GM23338 (cell line): ENCODE results near the gene STX1A. TPM values are rescaled to one million over a fixed set of nuclear protein-coding genes. Genes with fewer than 3 reads are reported as not detected.

ENCODE experiments used
- ATAC-seq: fragments of 200-7000 bp; cut with Tn5 transposase; 3 replicates; pipeline ENCODE4 v1.9.1; 2020
- DNase-seq: peaks from one replicate; pipeline ENCODE4 v3.0.0-alpha.2; 2015; ENCODE audit warnings: low spot score
- H2AFZ ChIP-seq: fragments of 200-600 bp; sonication (generic); 2 replicates; pipeline ENCODE4 v1.8.0; 2016; ENCODE audit warnings: antibody characterized with exemption, mild to moderate bottlenecking, moderate library complexity
- H3F3A ChIP-seq: fragments of 200-600 bp; sonication (generic); replicated peaks from 2 replicates; pipeline ENCODE4 v1.8.0; 2017; ENCODE audit warnings: antibody characterized with exemption, mixed run types, low read depth
- H3K27ac ChIP-seq: fragments of 200-600 bp; sonication (generic); 2 replicates; pipeline ENCODE4 v1.6.1; 2016; ENCODE audit warnings: low read depth
- H3K27me3 ChIP-seq: fragments of 200-600 bp; sonication (generic); 2 replicates; pipeline ENCODE4 v1.8.0; 2016; ENCODE audit warnings: mild to moderate bottlenecking, mixed run types, moderate library complexity; ENCODE audit not compliant: insufficient read depth
- H3K36me3 ChIP-seq: fragments of 200-600 bp; sonication (generic); 2 replicates; pipeline ENCODE4 v1.8.0; 2016; ENCODE audit warnings: mild to moderate bottlenecking; ENCODE audit not compliant: insufficient read depth
- H3K4me1 ChIP-seq: fragments of 200-600 bp; sonication (generic); 2 replicates; pipeline ENCODE4 v1.8.0; 2016; ENCODE audit warnings: mild to moderate bottlenecking, moderate library complexity; ENCODE audit not compliant: insufficient read depth
- H3K4me2 ChIP-seq: fragments of 200-600 bp; sonication (generic); 2 replicates; pipeline ENCODE4 v1.7.1; 2017; ENCODE audit warnings: mixed run types
- H3K4me3 ChIP-seq: fragments of 200-600 bp; sonication (generic); 2 replicates; pipeline ENCODE4 v1.6.1; 2016; ENCODE audit warnings: mixed run types
- H3K79me2 ChIP-seq: fragments of 200-600 bp; sonication (generic); replicated peaks from 2 replicates; pipeline ENCODE4 v1.8.0; 2017; ENCODE audit warnings: mild to moderate bottlenecking; ENCODE audit not compliant: insufficient read depth
- H3K9me2 ChIP-seq: fragments of 200-600 bp; sonication (generic); 2 replicates; pipeline ENCODE4 v1.8.0; 2017; ENCODE audit not compliant: insufficient read depth
- H4K20me1 ChIP-seq: fragments of 200-600 bp; sonication (generic); replicated peaks from 2 replicates; pipeline ENCODE4 v1.8.0; 2017; ENCODE audit warnings: mild to moderate bottlenecking; ENCODE audit not compliant: insufficient read depth
- H3K27ac Mint-ChIP-seq: 2 replicates; pipeline ENCODE4 v1.8.0; 2020; ENCODE audit warnings: inconsistent platforms, mild to moderate bottlenecking, moderate library complexity, mixed read lengths
- H3K27me3 Mint-ChIP-seq: 3 replicates; pipeline ENCODE4 v1.8.0; 2022; ENCODE audit warnings: low read depth, mild to moderate bottlenecking, moderate library complexity, mixed read lengths, inconsistent platforms; ENCODE audit not compliant: insufficient read depth, poor library complexity
- H3K36me3 Mint-ChIP-seq: 3 replicates; pipeline ENCODE4 v1.8.0; 2021; ENCODE audit warnings: low read depth, mild to moderate bottlenecking, inconsistent platforms, moderate library complexity, mixed read lengths
- H3K4me1 Mint-ChIP-seq: 3 replicates; pipeline ENCODE4 v1.8.0; 2020; ENCODE audit warnings: mild to moderate bottlenecking, inconsistent platforms, mixed read lengths
- H3K4me3 Mint-ChIP-seq: 3 replicates; pipeline ENCODE4 v1.8.0; 2021; ENCODE audit warnings: moderate library complexity, mild to moderate bottlenecking, inconsistent platforms, mixed read lengths
- H3K9me3 Mint-ChIP-seq: 3 replicates; pipeline ENCODE4 v1.8.0; 2020; ENCODE audit warnings: moderate library complexity, mild to moderate bottlenecking, inconsistent platforms, mixed read lengths
- EZH2 ChIP-seq: fragments of 200-600 bp; sonication (generic); IDR thresholded peaks from one replicate; pipeline ENCODE4 v1.8.0; 2017; ENCODE audit warnings: antibody characterized with exemption, mild to moderate bottlenecking, low read depth; ENCODE audit not compliant: unreplicated experiment
- EZH2phosphoT487 ChIP-seq: fragments of 200-600 bp; sonication (generic); IDR thresholded peaks from one replicate; pipeline ENCODE4 v1.8.1; 2018; ENCODE audit warnings: antibody characterized with exemption; ENCODE audit not compliant: unreplicated experiment
- JUNB ChIP-seq: IDR thresholded peaks from one replicate; pipeline ENCODE4 v1.6.1; 2016; ENCODE audit warnings: antibody characterized with exemption; ENCODE audit not compliant: unreplicated experiment
- NANOG ChIP-seq: IDR thresholded peaks from 2 replicates; pipeline ENCODE4 v1.6.1; 2016; ENCODE audit warnings: antibody characterized with exemption, borderline replicate concordance
- POLR2AphosphoS5 ChIP-seq: IDR thresholded peaks from 2 replicates; pipeline ENCODE4 v1.6.1; 2016; ENCODE audit warnings: antibody characterized with exemption, low read depth
- STAT1 ChIP-seq: IDR thresholded peaks from one replicate; pipeline ENCODE4 v1.6.1; 2016; ENCODE audit warnings: antibody characterized with exemption; ENCODE audit not compliant: unreplicated experiment
- ZNF114 ChIP-seq: fragments of 250-450 bp; sonication (Bioruptor Pico); IDR thresholded peaks from 2 replicates; pipeline ENCODE4 v1.5.0; 2020; ENCODE audit warnings: mild to moderate bottlenecking, moderate library complexity
- ZNF331 ChIP-seq: fragments of 250-450 bp; sonication (Bioruptor Pico); IDR thresholded peaks from 2 replicates; pipeline ENCODE4 v1.5.0; 2020; ENCODE audit warnings: low read depth, mild to moderate bottlenecking, moderate library complexity
- polyA plus RNA-seq: library from polyadenylated mRNA; unstranded; fragments of >200 nt; fragmentation: Nextera tagmentation; extraction: Ambion mirVana; gene quantifications from 2 replicates; pipeline ENCODE4 v1.2.1, GENCODE V29; 2016
- total RNA-seq: library from RNA; depleted of rRNA; stranded (reverse); fragments of >200 nt; shearing (Covaris generic); gene quantifications from 2 replicates; pipeline ENCODE4 v1.2.3, GENCODE V29; 2014
- TF ChIP-seq, protein P1 (sequence below): IDR thresholded peaks from 2 replicates; pipeline ENCODE4 v1.6.1; 2016; ENCODE audit warnings: antibody characterized with exemption
- TF ChIP-seq, protein P2 (sequence below): fragments of 250-450 bp; sonication (Bioruptor Pico); IDR thresholded peaks from 2 replicates; pipeline ENCODE4 v1.5.0; 2020; ENCODE audit warnings: mild to moderate bottlenecking, moderate library complexity
- TF ChIP-seq, protein P3 (sequence below), 2 experiments: fragments of 200-600 bp in 1 of 2; sonication (generic) in 1 of 2; conservative IDR thresholded peaks; 2 replicates each; pipeline versions ENCODE4 v1.5.1 to v1.6.1; 2016 to 2017; ENCODE audit warnings: antibody characterized with exemption in 2 of 2, low read depth in 2 of 2, mild to moderate bottlenecking in 2 of 2, moderate library complexity in 1 of 2
- TF ChIP-seq, protein P4 (sequence below): IDR thresholded peaks from one replicate; pipeline ENCODE4 v1.6.1; 2018; ENCODE audit warnings: antibody characterized with exemption; ENCODE audit not compliant: unreplicated experiment

Gene STX1A
- total and polyA plus RNA-seq, 2 experiments from 2014 or later, result 9.1 to 19.8 TPM

DNA sequence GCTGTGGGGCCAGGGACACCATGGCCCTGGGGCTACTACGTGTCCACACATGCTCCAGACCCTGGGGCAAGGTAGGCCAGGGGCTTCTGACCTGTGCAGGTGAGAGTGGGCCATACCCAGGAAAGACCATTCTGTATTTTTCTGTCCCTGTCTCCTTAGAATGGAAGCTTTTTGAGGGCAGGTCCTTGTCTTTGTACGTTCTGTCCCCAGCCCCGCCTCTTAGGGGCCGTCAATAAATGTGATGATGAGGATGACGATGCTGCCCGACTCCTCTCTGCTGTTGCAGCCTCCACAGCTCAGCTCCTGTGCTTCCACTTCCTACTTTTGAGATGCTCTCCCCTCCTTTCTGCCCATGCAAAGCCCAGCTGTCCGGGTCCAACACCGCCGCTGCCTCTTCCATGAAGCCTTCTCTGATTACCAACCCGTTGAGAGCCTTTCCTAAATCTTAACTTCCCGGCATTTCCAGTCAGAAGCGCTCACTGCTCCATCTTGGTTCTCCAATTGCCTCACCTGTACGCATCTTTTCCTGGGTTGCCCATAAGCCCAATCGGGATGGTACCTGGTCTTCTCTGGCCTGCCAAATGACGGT is 47.5 kb downstream of the STX1A start:
- H3K36me3 ChIP-seq, result no peaks in the 10 kb centered on the region
- H3K4me2 ChIP-seq, result no peak overlapping the region
- peaks cover 17% of the 10 kb centered on the region; the same call in 2 of the 3 replicates for H3K4me1 Mint-ChIP-seq
- ATAC-seq, result no peak
- H4K20me1 ChIP-seq, result no peaks in the 10 kb centered on the region; the same call in 1 of the 2 replicates
- H3K27ac ChIP-seq, result no peak overlapping the region
- peaks cover 9% of the 10 kb centered on the region for H3K27me3 ChIP-seq
- DNase-seq, result no peak
- H3K4me3 Mint-ChIP-seq, result no peak overlapping the region
- no peaks in the 10 kb centered on the region for H3K9me2 ChIP-seq
- peaks cover 16% of the 10 kb centered on the region for H3K27me3 Mint-ChIP-seq
- H3F3A ChIP-seq, result 0 out of 2 replicates have a peak, but pooled peaks cover 2% of the 10 kb centered on the region
- H3K79me2 ChIP-seq, result no peaks in the 10 kb centered on the region
- H2AFZ ChIP-seq, result no peak overlapping the region
- H3K4me1 ChIP-seq, result peaks cover 19% of the 10 kb centered on the region; the same call in 1 of the 2 replicates
- no peak overlapping the region for H3K27ac Mint-ChIP-seq
- peaks cover 3% of the 10 kb centered on the region; the same call in 1 of the 3 replicates for H3K36me3 Mint-ChIP-seq
- H3K4me3 ChIP-seq, result no peak overlapping the region
- TF ChIP-seq, protein P1, sequence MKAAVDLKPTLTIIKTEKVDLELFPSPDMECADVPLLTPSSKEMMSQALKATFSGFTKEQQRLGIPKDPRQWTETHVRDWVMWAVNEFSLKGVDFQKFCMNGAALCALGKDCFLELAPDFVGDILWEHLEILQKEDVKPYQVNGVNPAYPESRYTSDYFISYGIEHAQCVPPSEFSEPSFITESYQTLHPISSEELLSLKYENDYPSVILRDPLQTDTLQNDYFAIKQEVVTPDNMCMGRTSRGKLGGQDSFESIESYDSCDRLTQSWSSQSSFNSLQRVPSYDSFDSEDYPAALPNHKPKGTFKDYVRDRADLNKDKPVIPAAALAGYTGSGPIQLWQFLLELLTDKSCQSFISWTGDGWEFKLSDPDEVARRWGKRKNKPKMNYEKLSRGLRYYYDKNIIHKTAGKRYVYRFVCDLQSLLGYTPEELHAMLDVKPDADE, result no peak
- TF ChIP-seq, protein P2, sequence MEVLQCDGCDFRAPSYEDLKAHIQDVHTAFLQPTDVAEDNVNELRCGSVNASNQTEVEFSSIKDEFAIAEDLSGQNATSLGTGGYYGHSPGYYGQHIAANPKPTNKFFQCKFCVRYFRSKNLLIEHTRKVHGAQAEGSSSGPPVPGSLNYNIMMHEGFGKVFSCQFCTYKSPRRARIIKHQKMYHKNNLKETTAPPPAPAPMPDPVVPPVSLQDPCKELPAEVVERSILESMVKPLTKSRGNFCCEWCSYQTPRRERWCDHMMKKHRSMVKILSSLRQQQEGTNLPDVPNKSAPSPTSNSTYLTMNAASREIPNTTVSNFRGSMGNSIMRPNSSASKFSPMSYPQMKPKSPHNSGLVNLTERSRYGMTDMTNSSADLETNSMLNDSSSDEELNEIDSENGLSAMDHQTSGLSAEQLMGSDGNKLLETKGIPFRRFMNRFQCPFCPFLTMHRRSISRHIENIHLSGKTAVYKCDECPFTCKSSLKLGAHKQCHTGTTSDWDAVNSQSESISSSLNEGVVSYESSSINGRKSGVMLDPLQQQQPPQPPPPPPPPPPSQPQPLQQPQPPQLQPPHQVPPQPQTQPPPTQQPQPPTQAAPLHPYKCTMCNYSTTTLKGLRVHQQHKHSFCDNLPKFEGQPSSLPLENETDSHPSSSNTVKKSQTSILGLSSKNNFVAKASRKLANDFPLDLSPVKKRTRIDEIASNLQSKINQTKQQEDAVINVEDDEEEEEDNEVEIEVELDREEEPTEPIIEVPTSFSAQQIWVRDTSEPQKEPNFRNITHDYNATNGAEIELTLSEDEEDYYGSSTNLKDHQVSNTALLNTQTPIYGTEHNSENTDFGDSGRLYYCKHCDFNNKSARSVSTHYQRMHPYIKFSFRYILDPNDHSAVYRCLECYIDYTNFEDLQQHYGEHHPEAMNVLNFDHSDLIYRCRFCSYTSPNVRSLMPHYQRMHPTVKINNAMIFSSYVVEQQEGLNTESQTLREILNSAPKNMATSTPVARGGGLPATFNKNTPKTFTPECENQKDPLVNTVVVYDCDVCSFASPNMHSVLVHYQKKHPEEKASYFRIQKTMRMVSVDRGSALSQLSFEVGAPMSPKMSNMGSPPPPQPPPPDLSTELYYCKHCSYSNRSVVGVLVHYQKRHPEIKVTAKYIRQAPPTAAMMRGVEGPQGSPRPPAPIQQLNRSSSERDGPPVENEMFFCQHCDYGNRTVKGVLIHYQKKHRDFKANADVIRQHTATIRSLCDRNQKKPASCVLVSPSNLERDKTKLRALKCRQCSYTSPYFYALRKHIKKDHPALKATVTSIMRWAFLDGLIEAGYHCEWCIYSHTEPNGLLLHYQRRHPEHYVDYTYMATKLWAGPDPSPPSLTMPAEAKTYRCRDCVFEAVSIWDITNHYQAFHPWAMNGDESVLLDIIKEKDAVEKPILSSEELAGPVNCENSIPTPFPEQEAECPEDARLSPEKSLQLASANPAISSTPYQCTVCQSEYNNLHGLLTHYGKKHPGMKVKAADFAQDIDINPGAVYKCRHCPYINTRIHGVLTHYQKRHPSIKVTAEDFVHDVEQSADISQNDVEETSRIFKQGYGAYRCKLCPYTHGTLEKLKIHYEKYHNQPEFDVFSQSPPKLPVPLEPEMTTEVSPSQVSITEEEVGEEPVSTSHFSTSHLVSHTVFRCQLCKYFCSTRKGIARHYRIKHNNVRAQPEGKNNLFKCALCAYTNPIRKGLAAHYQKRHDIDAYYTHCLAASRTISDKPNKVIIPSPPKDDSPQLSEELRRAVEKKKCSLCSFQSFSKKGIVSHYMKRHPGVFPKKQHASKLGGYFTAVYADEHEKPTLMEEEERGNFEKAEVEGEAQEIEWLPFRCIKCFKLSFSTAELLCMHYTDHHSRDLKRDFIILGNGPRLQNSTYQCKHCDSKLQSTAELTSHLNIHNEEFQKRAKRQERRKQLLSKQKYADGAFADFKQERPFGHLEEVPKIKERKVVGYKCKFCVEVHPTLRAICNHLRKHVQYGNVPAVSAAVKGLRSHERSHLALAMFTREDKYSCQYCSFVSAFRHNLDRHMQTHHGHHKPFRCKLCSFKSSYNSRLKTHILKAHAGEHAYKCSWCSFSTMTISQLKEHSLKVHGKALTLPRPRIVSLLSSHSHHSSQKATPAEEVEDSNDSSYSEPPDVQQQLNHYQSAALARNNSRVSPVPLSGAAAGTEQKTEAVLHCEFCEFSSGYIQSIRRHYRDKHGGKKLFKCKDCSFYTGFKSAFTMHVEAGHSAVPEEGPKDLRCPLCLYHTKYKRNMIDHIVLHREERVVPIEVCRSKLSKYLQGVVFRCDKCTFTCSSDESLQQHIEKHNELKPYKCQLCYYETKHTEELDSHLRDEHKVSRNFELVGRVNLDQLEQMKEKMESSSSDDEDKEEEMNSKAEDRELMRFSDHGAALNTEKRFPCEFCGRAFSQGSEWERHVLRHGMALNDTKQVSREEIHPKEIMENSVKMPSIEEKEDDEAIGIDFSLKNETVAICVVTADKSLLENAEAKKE (CRISPR knock-in tag), result no peak
- TF ChIP-seq JUNB (no peak), POLR2AphosphoS5 (no peak), EZH2 (no peak), ZNF331 (CRISPR knock-in tag) (no peak), EZH2phosphoT487 (no peak), NANOG (no peak), STAT1 (no peak), ZNF114 (CRISPR knock-in tag) (no peak)
- TF ChIP-seq, protein P3, sequence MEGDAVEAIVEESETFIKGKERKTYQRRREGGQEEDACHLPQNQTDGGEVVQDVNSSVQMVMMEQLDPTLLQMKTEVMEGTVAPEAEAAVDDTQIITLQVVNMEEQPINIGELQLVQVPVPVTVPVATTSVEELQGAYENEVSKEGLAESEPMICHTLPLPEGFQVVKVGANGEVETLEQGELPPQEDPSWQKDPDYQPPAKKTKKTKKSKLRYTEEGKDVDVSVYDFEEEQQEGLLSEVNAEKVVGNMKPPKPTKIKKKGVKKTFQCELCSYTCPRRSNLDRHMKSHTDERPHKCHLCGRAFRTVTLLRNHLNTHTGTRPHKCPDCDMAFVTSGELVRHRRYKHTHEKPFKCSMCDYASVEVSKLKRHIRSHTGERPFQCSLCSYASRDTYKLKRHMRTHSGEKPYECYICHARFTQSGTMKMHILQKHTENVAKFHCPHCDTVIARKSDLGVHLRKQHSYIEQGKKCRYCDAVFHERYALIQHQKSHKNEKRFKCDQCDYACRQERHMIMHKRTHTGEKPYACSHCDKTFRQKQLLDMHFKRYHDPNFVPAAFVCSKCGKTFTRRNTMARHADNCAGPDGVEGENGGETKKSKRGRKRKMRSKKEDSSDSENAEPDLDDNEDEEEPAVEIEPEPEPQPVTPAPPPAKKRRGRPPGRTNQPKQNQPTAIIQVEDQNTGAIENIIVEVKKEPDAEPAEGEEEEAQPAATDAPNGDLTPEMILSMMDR (conservative IDR thresholded peaks at IDR 0.05; ENCODE audit: low read depth in 2 of 2), result no peak
- TF ChIP-seq, protein P4, sequence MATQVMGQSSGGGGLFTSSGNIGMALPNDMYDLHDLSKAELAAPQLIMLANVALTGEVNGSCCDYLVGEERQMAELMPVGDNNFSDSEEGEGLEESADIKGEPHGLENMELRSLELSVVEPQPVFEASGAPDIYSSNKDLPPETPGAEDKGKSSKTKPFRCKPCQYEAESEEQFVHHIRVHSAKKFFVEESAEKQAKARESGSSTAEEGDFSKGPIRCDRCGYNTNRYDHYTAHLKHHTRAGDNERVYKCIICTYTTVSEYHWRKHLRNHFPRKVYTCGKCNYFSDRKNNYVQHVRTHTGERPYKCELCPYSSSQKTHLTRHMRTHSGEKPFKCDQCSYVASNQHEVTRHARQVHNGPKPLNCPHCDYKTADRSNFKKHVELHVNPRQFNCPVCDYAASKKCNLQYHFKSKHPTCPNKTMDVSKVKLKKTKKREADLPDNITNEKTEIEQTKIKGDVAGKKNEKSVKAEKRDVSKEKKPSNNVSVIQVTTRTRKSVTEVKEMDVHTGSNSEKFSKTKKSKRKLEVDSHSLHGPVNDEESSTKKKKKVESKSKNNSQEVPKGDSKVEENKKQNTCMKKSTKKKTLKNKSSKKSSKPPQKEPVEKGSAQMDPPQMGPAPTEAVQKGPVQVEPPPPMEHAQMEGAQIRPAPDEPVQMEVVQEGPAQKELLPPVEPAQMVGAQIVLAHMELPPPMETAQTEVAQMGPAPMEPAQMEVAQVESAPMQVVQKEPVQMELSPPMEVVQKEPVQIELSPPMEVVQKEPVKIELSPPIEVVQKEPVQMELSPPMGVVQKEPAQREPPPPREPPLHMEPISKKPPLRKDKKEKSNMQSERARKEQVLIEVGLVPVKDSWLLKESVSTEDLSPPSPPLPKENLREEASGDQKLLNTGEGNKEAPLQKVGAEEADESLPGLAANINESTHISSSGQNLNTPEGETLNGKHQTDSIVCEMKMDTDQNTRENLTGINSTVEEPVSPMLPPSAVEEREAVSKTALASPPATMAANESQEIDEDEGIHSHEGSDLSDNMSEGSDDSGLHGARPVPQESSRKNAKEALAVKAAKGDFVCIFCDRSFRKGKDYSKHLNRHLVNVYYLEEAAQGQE, result no peak
- H3K9me3 Mint-ChIP-seq, result no peaks in the 10 kb centered on the region
